ENCODE results near the gene LGI4. TPM values are rescaled to one million over a fixed set of nuclear protein-coding genes. Genes with fewer than 3 reads are reported as not detected.

The LGI4 gene
- total RNA-seq, 1 experiment from 2014 or later = 0.07 TPM

- DNase-seq (ENCODE audit: low spot score) = no peak
- in situ Hi-C loops (cut with HindIII; ENCODE audit: low sequenced_read_pairs) = no loop called here
These were observed 58.9 kb downstream of the LGI4 start for GRCh38 chr19:35076026-35076370.

DNA sequence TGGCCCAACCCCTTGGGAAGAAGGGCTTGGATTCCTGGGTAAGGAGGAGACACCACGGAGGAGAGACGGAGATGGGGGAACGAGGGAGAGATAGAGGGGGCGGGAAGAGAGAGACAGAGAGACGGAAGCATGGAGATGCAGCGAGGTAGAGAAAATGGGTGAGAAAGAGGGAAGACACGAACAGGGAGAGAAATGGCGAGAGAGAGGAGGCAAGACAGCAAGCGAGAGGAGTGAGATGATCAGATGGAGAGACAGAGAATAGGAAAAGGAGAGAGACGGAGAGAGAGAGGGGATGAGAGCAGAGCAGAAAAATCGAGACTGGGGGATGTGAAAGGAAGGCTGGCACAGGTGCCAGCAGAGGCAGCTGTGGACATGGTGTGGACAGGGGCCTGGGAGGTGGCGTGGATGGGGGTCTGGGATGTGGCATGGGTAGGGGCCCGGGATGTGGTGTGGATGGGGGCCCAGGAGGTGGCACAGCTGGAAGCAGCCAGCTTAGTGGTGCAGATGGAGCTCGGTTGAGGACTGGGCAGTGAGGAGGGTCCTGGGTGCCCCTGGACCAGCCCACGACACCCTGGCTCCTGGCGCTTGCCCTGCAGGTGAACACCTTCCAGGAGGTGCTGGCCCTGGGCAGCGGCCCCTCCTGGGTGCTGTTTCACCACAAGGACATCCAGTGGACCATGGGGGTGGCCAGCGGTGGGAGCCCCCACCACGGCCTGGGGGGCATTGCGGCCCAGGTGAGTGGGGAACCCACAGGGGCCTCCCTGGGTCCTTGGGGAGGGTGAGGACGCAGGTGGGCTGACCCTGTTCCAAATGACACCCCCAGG, 59.4 kb downstream of the LGI4 start:
- in situ Hi-C loops (cut with HindIII; ENCODE audit: low sequenced_read_pairs) = no loop called here

More for the DNA sequence above, 59.4 kb downstream of the LGI4 start:
- no peak for DNase-seq (ENCODE audit: low spot score)

Other genes with a start within 250 kb of the LGI4 start
- gene ZNF30, start 208.2 kb downstream of the LGI4 start, total RNA-seq (2014; rRNA removed; shearing (Covaris generic)) = 2.8 and 3.2 TPM in 2 replicates
- gene ZNF792, start 170.8 kb downstream of the LGI4 start, total RNA-seq (2014; rRNA removed; shearing (Covaris generic)) = 2.2 and 8.3 TPM in 2 replicates
- 29.9 and 42.9 TPM in 2 replicates for gene GRAMD1A, start 134.7 kb downstream of the LGI4 start, total RNA-seq (2014; rRNA removed; shearing (Covaris generic))
- gene SCN1B, start 104.6 kb downstream of the LGI4 start, total RNA-seq (2014; rRNA removed; shearing (Covaris generic)) = 0.17 TPM in 1 of 2 replicates, not detected in the other
- gene HPN, start 93.3 kb downstream of the LGI4 start, total RNA-seq (2014; rRNA removed; shearing (Covaris generic)) = not detected in 2 replicates
- not detected in 2 replicates for gene FXYD3, start 19.2 kb downstream of the LGI4 start, total RNA-seq (2014; rRNA removed; shearing (Covaris generic))
- gene FXYD1, start 3.8 kb upstream of the LGI4 start, total RNA-seq (2014; rRNA removed; shearing (Covaris generic)) = not detected in 2 replicates
- gene FXYD7, start 8.2 kb upstream of the LGI4 start, total RNA-seq (2014; rRNA removed; shearing (Covaris generic)) = not detected in 2 replicates
- gene FXYD5, start 19.7 kb upstream of the LGI4 start, total RNA-seq (2014; rRNA removed; shearing (Covaris generic)) = not detected in 2 replicates
- gene FAM187B, start 93.7 kb upstream of the LGI4 start, total RNA-seq (2014; rRNA removed; shearing (Covaris generic)) = not detected in 2 replicates
- 16.7 and 18.7 TPM in 2 replicates for gene LSR, start 113.9 kb upstream of the LGI4 start, total RNA-seq (2014; rRNA removed; shearing (Covaris generic))
- gene USF2, start 133.9 kb upstream of the LGI4 start, total RNA-seq (2014; rRNA removed; shearing (Covaris generic)) = 90.7 and 98.8 TPM in 2 replicates
- not detected in 2 replicates for gene HAMP, start 147.5 kb upstream of the LGI4 start, total RNA-seq (2014; rRNA removed; shearing (Covaris generic))
- gene MAG, start 157.1 kb upstream of the LGI4 start, total RNA-seq (2014; rRNA removed; shearing (Covaris generic)) = not detected in 2 replicates
- gene CD22, start 194.1 kb upstream of the LGI4 start, total RNA-seq (2014; rRNA removed; shearing (Covaris generic)) = not detected in 2 replicates
- gene FFAR1, start 212.8 kb upstream of the LGI4 start, total RNA-seq (2014; rRNA removed; shearing (Covaris generic)) = not detected in 2 replicates
- not detected in 2 replicates for gene FFAR3, start 223.4 kb upstream of the LGI4 start, total RNA-seq (2014; rRNA removed; shearing (Covaris generic))
- not detected in 2 replicates for gene GPR42, start 236.0 kb upstream of the LGI4 start, total RNA-seq (2014; rRNA removed; shearing (Covaris generic))